K562 (cell line): ENCODE measurements around the gene ERCC6L. TPM values are rescaled to one million over a fixed set of nuclear protein-coding genes. Genes with fewer than 3 reads are reported as not detected.

Experiments
- ADNP ChIP-seq: fragments of 200-800 bp; sonication (Bioruptor generic); IDR thresholded peaks from 2 replicates; pipeline ENCODE4 v1.6.1; 2016; ENCODE audit warnings: missing genetic modification characterization, missing compliant biosample characterization
- ATF7 ChIP-seq: fragments of 450-650 bp; IDR thresholded peaks from 2 replicates; pipeline ENCODE4 v1.7.1; 2014; ENCODE audit warnings: mild to moderate bottlenecking, moderate library complexity
- E2F8 ChIP-seq: fragments of 450-650 bp; IDR thresholded peaks from 2 replicates; pipeline ENCODE4 v1.7.1; 2018; ENCODE audit warnings: mild to moderate bottlenecking, low read depth; ENCODE audit not compliant: partially characterized antibody
- ELK1 ChIP-seq: sonication (generic); formaldehyde crosslinking; IDR thresholded peaks from 2 replicates; pipeline ENCODE4 v1.8.1; 2022; ENCODE audit warnings: missing genetic modification reagents
- GABPA ChIP-seq: fragments of 200-800 bp; sonication (Bioruptor generic); conservative IDR thresholded peaks from 2 replicates; pipeline ENCODE4 v1.6.1; 2016; ENCODE audit warnings: low read depth, missing genetic modification characterization, missing compliant biosample characterization
- LCOR ChIP-seq: sonication (generic); formaldehyde crosslinking; IDR thresholded peaks from 2 replicates; pipeline ENCODE4 v1.8.0; 2022; ENCODE audit warnings: mild to moderate bottlenecking, missing genetic modification reagents
- NONO ChIP-seq, 2 experiments: fragments of 200-400 bp in 1 of 2; fragments of 450-650 bp in 1 of 2; formaldehyde crosslinking in 1 of 2; IDR thresholded peaks; 2 replicates each; pipeline ENCODE4 v1.6.1; 2017; ENCODE audit warnings: low read depth in 2 of 2, mild to moderate bottlenecking in 2 of 2, moderate library complexity in 2 of 2, low read length in 1 of 2
- SMAD2 ChIP-seq: fragments of 150-350 bp; IDR thresholded peaks from 2 replicates; pipeline ENCODE4 v1.6.1; 2014; ENCODE audit warnings: low read depth, mild to moderate bottlenecking, low read length
- SOX6 ChIP-seq: fragments of 450-650 bp; IDR thresholded peaks from 2 replicates; pipeline ENCODE4 v1.6.1; 2014; ENCODE audit warnings: mild to moderate bottlenecking
- TAF9B ChIP-seq: fragments of 450-650 bp; IDR thresholded peaks from 2 replicates; pipeline ENCODE4 v1.6.1; 2018; ENCODE audit warnings: mild to moderate bottlenecking; ENCODE audit not compliant: partially characterized antibody
- ZBTB11 ChIP-seq, 3 experiments: fragments of 200-800 bp in 1 of 3; fragments of 250-450 bp in 1 of 3; fragments of 450-650 bp in 1 of 3; sonication (Bioruptor Pico) in 1 of 3; sonication (Bioruptor generic) in 1 of 3; formaldehyde crosslinking in 1 of 3; IDR thresholded peaks; 2 replicates each; pipeline versions ENCODE4 v1.6.1 to v1.8.0; 2016 to 2022; ENCODE audit warnings: mild to moderate bottlenecking in 2 of 3, missing genetic modification characterization in 2 of 3, missing compliant biosample characterization in 1 of 3, moderate library complexity in 1 of 3
- ZNF695 ChIP-seq: fragments of 450-650 bp; formaldehyde crosslinking; IDR thresholded peaks from 2 replicates; pipeline ENCODE4 v1.4.0; 2020; ENCODE audit warnings: mild to moderate bottlenecking, moderate library complexity
- polyA plus RNA-seq, 8 experiments: library from polyadenylated mRNA; depleted of rRNA in 4 of 8; stranded (reverse) in 5 of 8; unstranded in 3 of 8; fragments of >200 nt; fragmentation: Nextera tagmentation in 2 of 8; fragmentation: Illumina TruSeq in 1 of 8; extraction: Ambion mirVana in 2 of 8; extraction: Trizol in 1 of 8; gene quantifications; 2 replicates each; pipeline versions ENCODE4 v1.2.1 to v1.2.3, GENCODE V29; 2011 to 2014; ENCODE audit warnings: inconsistent platforms in 1 of 8, missing spikeins in 1 of 8
- total RNA-seq, 7 experiments: library from RNA; depleted of rRNA in 6 of 7; stranded (reverse); fragments of >200 nt in 6 of 7; fragmentation: Illumina TruSeq in 2 of 7; extraction: Trizol in 2 of 7; gene quantifications; 2 replicates each; pipeline versions ENCODE4 v1.2.1 to v1.2.3, GENCODE V29; 2011 to 2021; ENCODE audit warnings: low replicate concordance in 1 of 7

Gene ERCC6L
- total and polyA plus RNA-seq, 9 of the 15 experiments (the other 6 are each of a cell fraction or from before 2014, with no cell fraction given) = 6.4 to 17.4 (median 11.9) TPM

GRCh38 chrX:72181178-72182125 lies 57.4 kb downstream of the ERCC6L start, which contains the start of gene PIN4 (continued):
- peak; percentile 69; the same call in 1 of the 2 replicates for TF ChIP-seq LCOR (CRISPR knock-in tag)
- TF ChIP-seq ZBTB11 (CRISPR knock-in tag; IDR thresholded peaks at IDR 0.05) = peak in 1 of 3 experiments; percentile 40; a peak in 1 of 6 replicates
- TF ChIP-seq SMAD2 = no peak
- TF ChIP-seq E2F8 = peak; percentile 54
- peak; percentile 81 for TF ChIP-seq GABPA (tag)
- no peak for TF ChIP-seq ADNP
- peak; percentile 80; the same call in 1 of the 2 replicates for TF ChIP-seq SOX6
- TF ChIP-seq ATF7 = peak; percentile 25; the same call in 1 of the 2 replicates
- no peak for TF ChIP-seq NONO (IDR thresholded peaks at IDR 0.05; ENCODE audit: low read depth in 2 of 2, low read length in 1 of 2)
- no peak for TF ChIP-seq ELK1 (CRISPR knock-in tag)
- TF ChIP-seq TAF9B = peak; percentile 24
- no peak for TF ChIP-seq ZNF695 (CRISPR knock-in tag)
